Measurements from ENCODE around the gene PPP1R13L.

Gene PPP1R13L

GRCh38 chr19:45362291-45362690, 42.6 kb downstream of the PPP1R13L start:
- DNase-seq = no peak

- no peak for DNase-seq
Measured at GRCh38 chr19:45361608-45362007, 43.3 kb downstream of the PPP1R13L start.

DNA sequence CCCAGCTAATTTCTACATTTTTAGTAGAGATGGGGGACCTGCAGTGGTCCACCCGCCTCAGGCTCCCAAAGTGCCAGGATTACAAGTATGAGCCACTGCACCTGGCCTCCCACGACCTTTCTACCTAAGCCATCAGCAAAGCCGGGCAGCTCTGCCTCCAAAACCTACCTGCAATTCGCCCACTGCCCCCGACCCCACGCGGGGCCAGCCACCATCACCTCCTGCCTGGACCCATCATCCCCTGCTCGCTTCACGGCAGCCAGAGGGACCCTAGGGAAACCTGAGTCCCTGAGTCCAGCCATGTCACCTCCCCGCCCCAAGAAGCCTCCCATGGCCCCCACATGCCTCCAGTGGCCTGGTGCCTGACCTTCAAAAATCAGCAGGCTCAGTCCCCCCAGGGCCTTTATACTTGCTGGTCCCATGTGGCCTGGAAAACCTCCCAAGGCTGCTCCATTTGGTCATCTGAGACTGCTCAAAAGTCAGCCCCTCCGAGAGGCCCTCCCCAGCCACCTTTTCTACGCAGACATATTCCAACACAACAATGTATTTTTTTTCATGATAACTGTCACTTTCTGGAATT, 46.6 kb downstream of the PPP1R13L start:
- no peak for DNase-seq

GRCh38 chr19:45357445-45357783, 47.5 kb downstream of the PPP1R13L start:
- DNase-seq = no peak

- no peak for DNase-seq
Measured at GRCh38 chr19:45356760-45357444, 48.0 kb downstream of the PPP1R13L start.

DNA sequence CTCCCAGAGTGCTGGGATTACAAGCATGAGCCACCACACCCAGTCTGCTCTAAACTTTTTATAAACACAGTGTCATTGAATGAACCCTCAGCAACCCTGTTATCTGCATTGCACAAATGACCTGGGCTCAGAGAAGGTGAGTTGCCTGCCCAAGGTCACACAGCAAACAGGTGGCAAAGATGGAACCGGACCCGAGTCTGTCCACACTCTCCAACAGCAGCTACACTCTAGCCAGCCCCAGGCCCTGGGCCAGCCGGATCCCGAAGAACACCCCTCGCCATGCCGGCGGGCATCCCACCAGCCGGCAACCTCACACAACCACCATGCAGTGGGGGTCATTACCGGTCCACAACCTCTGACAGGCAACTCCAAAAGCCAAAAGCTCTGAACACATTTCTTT, 49.0 kb downstream of the PPP1R13L start:
- DNase-seq = no peak

GRCh38 chr19:45355402-45355801, 49.5 kb downstream of the PPP1R13L start:
- no peak for DNase-seq

- DNase-seq = no peak
Measured at GRCh38 chr19:45354241-45354842, 50.5 kb downstream of the PPP1R13L start.

- DNase-seq = no peak
Measured at GRCh38 chr19:45352914-45353796, 51.7 kb downstream of the PPP1R13L start.

- DNase-seq = no peak
Measured at GRCh38 chr19:45352471-45352870, 52.4 kb downstream of the PPP1R13L start.

DNA sequence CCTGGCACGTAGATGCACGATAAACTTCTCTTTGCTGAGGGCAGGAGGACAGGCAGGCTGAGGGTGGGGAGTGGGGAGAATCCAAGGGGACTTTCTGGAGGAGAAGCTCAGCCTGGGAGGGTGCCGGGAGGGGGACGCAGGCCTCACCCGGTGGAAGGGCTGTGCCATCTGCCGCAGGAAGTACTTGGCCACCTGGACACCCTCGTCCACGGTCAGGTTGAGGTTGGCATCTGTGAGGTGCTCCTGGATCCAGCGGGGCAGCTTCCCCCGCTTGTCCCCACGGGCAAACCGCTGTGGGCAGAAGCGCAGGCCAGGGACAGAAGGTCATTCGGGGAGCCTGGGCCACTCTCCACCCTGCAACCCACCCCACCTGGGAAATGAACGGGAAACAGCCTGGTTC, 52.8 kb downstream of the PPP1R13L start:
- no peak for DNase-seq

GRCh38 chr19:45351401-45351952, 53.4 kb downstream of the PPP1R13L start:
- no peak for DNase-seq

DNA sequence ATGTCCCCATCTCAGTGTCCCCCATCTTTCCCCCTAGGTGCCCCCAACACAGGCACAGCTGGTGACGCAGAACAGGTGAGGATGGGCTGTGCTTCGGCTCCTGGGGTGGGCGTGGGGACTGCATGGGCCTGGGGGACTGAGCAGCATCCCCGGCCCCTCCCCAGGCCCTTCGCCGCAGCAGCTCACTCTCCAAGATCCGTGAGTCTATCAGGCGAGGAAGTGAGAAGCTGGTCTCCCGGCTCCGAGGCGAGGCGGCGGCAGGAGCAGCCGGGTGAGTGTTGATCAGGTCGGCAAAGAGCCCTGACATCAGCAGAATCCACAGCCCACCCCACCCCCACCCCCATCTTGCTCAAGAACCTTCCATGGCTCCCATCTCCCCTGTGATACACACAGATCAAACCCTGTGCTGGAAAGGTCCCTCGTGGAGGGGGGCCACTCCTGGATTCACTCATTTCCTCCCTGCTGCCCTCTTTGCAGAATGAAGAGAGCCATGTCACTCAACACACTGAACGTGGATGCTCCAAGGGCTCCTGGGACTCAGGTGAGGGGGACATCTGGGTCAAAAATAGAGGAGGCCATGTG, 54.3 kb downstream of the PPP1R13L start:
- no peak for DNase-seq

GRCh38 chr19:45349430-45349941, 55.4 kb downstream of the PPP1R13L start:
- no peak for DNase-seq

GRCh38 chr19:45349126-45349415, 55.8 kb downstream of the PPP1R13L start:
- DNase-seq = no peak

GRCh38 chr19:45348367-45349125, 56.3 kb downstream of the PPP1R13L start:
- DNase-seq = no peak

- no peak for DNase-seq
Measured at GRCh38 chr19:45347570-45348366, 57.1 kb downstream of the PPP1R13L start.

- no peak for DNase-seq
Measured at GRCh38 chr19:45346449-45346848, 58.4 kb downstream of the PPP1R13L start.

DNA sequence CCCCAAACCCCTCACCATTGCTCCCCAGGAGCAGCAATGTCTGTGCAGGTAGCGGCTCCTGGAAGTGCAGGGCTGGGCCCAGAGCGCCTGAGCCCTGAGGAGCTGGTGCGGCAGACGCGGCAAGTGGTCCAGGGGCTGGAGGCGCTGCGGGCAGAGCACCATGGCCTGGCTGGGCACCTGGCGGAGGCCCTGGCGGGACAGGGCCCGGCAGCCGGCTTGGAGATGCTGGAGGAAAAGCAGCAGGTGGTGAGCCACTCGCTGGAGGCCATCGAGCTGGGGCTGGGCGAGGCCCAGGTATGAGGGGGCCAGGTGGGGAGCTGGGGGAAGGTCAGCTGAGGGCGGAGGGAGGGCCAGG, 59.4 kb downstream of the PPP1R13L start:
- no peak for DNase-seq

- no peak for DNase-seq
Measured at GRCh38 chr19:45344621-45345505, 60.0 kb downstream of the PPP1R13L start.

All from CD4-positive, alpha-beta T cell treated with Interleukin-12 subunit alpha and Interleukin-12 subunit beta, for 1 hour (primary cell).